ENCODE results near the gene UTS2B. TPM values are rescaled to one million over a fixed set of nuclear protein-coding genes. Genes with fewer than 3 reads are reported as not detected.

UTS2B gene
- total and polyA plus RNA-seq, 2 of the 13 experiments (the other 11 are each of a cell fraction or from before 2014, with no cell fraction given): 0.03 to 0.46 TPM

GRCh38 chr3:191366675-191367074, 36.3 kb upstream of the UTS2B start:
- 93% methylated on average over 2 of the region's 2 CpGs for WGBS (ENCODE audit: low lambda C conversion rate)
- Histone ChIP-seq H3K79me2 (ENCODE audit: insufficient read depth, low read length) (no peaks in the 10 kb centered on the region), H3K4me3 (replicated peaks in 1 of 3; ENCODE audit: insufficient read depth in 1 of 3, low read depth in 2 of 3, low read length in 3 of 3) (no peak overlapping the region), H3K9ac (ENCODE audit: insufficient read depth, low read depth, low read length) (no peak overlapping the region), H3K4me1 (ENCODE audit: insufficient read depth, low read length) (peaks cover 19% of the 10 kb centered on the region), H4K20me1 (ENCODE audit: insufficient read depth, low read length) (no peaks in the 10 kb centered on the region), H3K27me3 (ENCODE audit: control insufficient read depth in 1 of 2, insufficient read depth in 2 of 2, low read length in 2 of 2) (no peaks in the 10 kb centered on the region), H3K36me3 (replicated peaks in 1 of 2; ENCODE audit: control insufficient read depth in 1 of 2, insufficient read depth in 2 of 2, low read length in 2 of 2) (peaks cover 2 to 60% of the 10 kb centered on the region in 2 experiments; a peak in 4 of 5 replicates), H2AFZ (ENCODE audit: low read length) (no peak overlapping the region), H3K4me2 (ENCODE audit: low read depth, low read length) (no peak overlapping the region), H3K27ac (ENCODE audit: extremely low read length, insufficient read depth, low read length) (no peak overlapping the region), H3K9me3 (ENCODE audit: low read length) (no peaks in the 10 kb centered on the region)
- FAIRE-seq: no peak
- intact Hi-C loops (cut with micrococcal nuclease; ENCODE audit: unreplicated experiment) (no loop called here), in situ Hi-C loops (cut with HindIII; ENCODE audit: extremely low pct_ligation_motif_present, low pct_unique_long_range_greater_than_20kb) (no loop called here)
- DNase-seq (ENCODE audit: low spot score): no peak
- TF ChIP-seq, protein P1, sequence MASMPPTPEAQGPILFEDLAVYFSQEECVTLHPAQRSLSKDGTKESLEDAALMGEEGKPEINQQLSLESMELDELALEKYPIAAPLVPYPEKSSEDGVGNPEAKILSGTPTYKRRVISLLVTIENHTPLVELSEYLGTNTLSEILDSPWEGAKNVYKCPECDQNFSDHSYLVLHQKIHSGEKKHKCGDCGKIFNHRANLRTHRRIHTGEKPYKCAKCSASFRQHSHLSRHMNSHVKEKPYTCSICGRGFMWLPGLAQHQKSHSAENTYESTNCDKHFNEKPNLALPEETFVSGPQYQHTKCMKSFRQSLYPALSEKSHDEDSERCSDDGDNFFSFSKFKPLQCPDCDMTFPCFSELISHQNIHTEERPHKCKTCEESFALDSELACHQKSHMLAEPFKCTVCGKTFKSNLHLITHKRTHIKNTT (CRISPR knock-in tag; IDR thresholded peaks at IDR 0.05): no peak
- TF ChIP-seq ZNF772 (CRISPR knock-in tag; IDR thresholded peaks at IDR 0.05) (no peak), FOXA1 (IDR thresholded peaks at IDR 0.05) (no peak), FOXA1 (CRISPR knock-in tag; IDR thresholded peaks at IDR 0.05) (no peak), ZNF230 (CRISPR knock-in tag; IDR thresholded peaks at IDR 0.05) (no peak), SRSF9 (IDR thresholded peaks at IDR 0.05; ENCODE audit: borderline replicate concordance, insufficient read depth, low read depth, low read length, poor library complexity, severe bottlenecking) (no peak), ZNF207 (IDR thresholded peaks at IDR 0.05; ENCODE audit: borderline replicate concordance) (no peak), MXD1 (CRISPR knock-in tag; IDR thresholded peaks at IDR 0.05) (no peak), ZNF605 (CRISPR knock-in tag; IDR thresholded peaks at IDR 0.05) (no peak)
- TF ChIP-seq, protein P2, sequence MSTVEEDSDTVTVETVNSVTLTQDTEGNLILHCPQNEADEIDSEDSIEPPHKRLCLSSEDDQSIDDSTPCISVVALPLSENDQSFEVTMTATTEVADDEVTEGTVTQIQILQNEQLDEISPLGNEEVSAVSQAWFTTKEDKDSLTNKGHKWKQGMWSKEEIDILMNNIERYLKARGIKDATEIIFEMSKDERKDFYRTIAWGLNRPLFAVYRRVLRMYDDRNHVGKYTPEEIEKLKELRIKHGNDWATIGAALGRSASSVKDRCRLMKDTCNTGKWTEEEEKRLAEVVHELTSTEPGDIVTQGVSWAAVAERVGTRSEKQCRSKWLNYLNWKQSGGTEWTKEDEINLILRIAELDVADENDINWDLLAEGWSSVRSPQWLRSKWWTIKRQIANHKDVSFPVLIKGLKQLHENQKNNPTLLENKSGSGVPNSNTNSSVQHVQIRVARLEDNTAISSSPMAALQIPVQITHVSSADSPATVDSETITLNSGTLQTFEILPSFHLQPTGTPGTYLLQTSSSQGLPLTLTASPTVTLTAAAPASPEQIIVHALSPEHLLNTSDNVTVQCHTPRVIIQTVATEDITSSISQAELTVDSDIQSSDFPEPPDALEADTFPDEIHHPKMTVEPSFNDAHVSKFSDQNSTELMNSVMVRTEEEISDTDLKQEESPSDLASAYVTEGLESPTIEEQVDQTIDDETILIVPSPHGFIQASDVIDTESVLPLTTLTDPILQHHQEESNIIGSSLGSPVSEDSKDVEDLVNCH (CRISPR knock-in tag; IDR thresholded peaks at IDR 0.05): no peak
- CTCF ChIA-PET (ENCODE audit: low intra/inter-chr PET ratio, low total read pairs): no interaction called here
- POLR2A ChIA-PET: no interaction called here
- no TSS peak for BruUV-seq (replicated peaks)
- no peak for ATAC-seq
